Large intestine (tissue), 3 donors: ENCODE results near the gene FAM222B. TPM values are rescaled to one million over a fixed set of nuclear protein-coding genes. Genes with fewer than 3 reads are reported as not detected.

Experiments used
- DNase-seq, 2 donors: peaks; one replicate each; pipeline versions ENCODE4 v3.0.0 to v3.0.0-alpha.2; 2013
- H3K27ac ChIP-seq: one replicate; pipeline ENCODE4 v1.5.1; 2013; ENCODE audit warnings: low read length
- H3K27me3 ChIP-seq: 2 replicates; pipeline ENCODE4 v1.6.1; 2013; ENCODE audit warnings: low read length; ENCODE audit not compliant: control insufficient read depth, insufficient read depth
- H3K36me3 ChIP-seq: 2 replicates; pipeline ENCODE4 v1.6.1; 2013; ENCODE audit warnings: low read length; ENCODE audit not compliant: control insufficient read depth, insufficient read depth
- H3K4me1 ChIP-seq: one replicate; pipeline ENCODE4 v1.6.1; 2013; ENCODE audit warnings: low read length; ENCODE audit not compliant: control insufficient read depth, insufficient read depth
- H3K4me3 ChIP-seq: one replicate; pipeline ENCODE4 v1.5.1; 2013; ENCODE audit warnings: low read length
- H3K9me3 ChIP-seq: one replicate; pipeline ENCODE4 v1.6.1; 2013; ENCODE audit warnings: mild to moderate bottlenecking, low read depth, low read length, moderate library complexity; ENCODE audit not compliant: control insufficient read depth
- WGBS: methylation state at CpG from one replicate; pipeline ENCODE4 v1.1.5; 2013; ENCODE audit warnings: low lambda C conversion rate; ENCODE audit not compliant: insufficient coverage; 5-methylcytosine and 5-hydroxymethylcytosine counted together
- polyA plus RNA-seq: library from polyadenylated mRNA; unstranded; fragments of 120-200 nt; gene quantifications from one replicate; pipeline ENCODE4 v1.2.1, GENCODE V29; 2013

FAM222B gene
- polyA plus RNA-seq, 1 donor = 24.0 TPM

DNA sequence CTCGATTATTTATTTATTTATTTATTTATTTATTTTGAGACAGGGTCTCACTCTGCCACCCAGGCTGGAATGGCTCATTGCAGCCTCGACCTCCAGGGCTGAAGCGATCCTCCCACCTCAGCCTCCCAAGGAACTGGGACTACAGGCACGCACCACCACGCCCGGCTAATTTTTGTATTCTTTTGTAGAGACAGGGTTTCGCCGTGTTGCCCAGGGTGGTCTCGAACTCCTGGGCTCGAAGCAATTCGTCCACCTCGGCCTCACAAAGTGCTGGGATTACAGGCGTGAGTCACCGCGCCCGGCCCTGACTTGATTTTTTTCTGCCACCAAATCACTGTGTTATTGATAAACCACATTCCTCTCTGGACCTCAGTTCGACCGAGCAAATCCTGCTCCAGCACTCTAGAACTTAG, 123.6 kb downstream of the FAM222B start:
- Histone ChIP-seq H3K27me3 (peaks cover 7% of the 10 kb centered on the region), H3K27ac (peak overlapping the region; percentile 84), H3K9me3 (peaks cover 6% of the 10 kb centered on the region), H3K36me3 (peaks cover 49% of the 10 kb centered on the region), H3K4me3 (peak overlapping the region; percentile 88), H3K4me1 (peaks cover 39% of the 10 kb centered on the region)
- no peak for DNase-seq
- WGBS = 0% methylated on average over 1 of the region's 18 CpGs

DNA sequence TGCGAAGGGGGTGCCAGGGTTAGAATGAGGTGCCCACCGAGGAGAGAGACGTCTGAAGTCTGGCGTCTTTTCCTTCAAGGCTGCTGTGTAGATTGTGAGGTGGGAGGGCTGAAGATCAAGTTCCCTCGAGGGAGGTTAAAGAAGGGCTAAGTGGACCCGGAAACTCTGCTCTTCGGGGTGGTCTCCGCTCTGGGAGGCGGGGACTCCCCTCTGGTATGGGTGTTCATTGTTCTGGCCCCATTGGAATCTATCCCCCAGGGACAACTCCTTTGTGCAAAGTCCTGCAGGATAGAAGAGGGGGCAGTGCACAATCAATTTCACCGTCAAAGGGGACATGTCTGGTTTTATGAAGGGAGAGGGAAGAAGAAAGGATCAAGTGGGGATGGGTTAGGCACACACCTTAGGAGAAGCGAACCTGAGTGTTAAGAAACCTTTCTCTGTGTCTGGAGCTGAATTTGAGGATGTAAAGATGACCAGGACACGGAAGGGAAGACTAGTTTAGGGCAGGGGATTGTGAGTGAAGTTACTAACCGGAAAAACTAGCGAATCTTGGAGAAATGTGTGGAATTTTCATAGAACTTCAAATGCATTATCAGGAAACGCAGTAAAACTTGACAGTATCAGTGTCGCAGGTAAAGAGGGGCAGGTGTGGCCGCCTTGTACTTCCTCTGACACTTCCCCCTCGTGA, 124.1 kb downstream of the FAM222B start:
- peak in 1 of 2 donors; percentile 43 for DNase-seq
- H3K4me3 ChIP-seq = peak overlapping the region; percentile 73
- H3K4me1 ChIP-seq = peaks cover 39% of the 10 kb centered on the region
- WGBS = 46% methylated on average over 6 of the region's 18 CpGs
- peaks cover 46% of the 10 kb centered on the region for H3K36me3 ChIP-seq
- peaks cover 6% of the 10 kb centered on the region for H3K9me3 ChIP-seq
- peak overlapping the region; percentile 84 for H3K27ac ChIP-seq
- H3K27me3 ChIP-seq = peaks cover 7% of the 10 kb centered on the region

DNA sequence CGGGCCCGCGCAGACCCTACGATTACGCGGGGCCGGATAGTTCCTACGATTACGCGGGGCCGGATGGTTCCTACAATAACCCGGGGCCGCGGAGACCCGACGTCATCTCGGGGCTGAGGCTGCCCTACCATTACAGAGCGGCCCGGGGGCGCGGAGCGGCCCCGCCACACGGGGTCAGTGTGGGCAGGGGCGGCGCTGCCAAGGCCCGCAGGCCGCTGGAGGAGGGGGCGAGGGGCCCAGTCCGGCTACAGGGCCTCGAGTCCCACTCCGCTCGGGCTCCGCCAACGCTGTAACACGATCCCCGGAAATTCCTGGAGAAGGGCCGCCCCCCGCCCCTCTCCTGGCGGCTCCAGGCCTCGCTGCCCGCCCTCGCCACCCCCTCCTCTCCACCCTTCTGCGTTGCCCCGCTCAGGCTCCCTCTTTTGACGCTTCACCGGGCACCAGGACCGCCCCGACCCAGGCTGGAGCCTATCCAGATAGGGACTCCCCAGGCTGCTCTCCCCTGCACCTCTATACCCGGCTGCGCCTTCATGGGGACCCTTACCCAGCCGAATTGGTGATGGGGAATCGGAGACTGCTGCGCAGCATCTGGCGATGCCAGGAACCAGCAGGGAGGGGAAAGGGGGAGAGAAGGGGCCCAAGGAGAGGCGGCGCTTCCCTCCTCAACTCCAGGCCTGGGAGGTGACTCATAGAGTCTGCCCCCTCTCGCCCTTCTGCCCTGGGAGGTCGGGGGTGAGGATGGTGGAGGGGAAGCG, 124.8 kb downstream of the FAM222B start, which contains the start of gene RAB34:
RAB34 (minus strand) TSS at position 291 of the 755 bp plus-strand sequence. CDS start 602 bp downstream, outside the sequence.
- no CpG with 5 or more reads among the region's 60 CpGs for WGBS
- peaks cover 7% of the 10 kb centered on the region for H3K27me3 ChIP-seq
- peaks cover 41% of the 10 kb centered on the region for H3K36me3 ChIP-seq
- peak within 1 kb of the TSS; percentile 73 for H3K4me3 ChIP-seq
- peak; percentile 78 to 88 for DNase-seq
- peak within 1 kb of the TSS; percentile 84 for H3K27ac ChIP-seq
- peaks cover 33% of the 10 kb centered on the region for H3K4me1 ChIP-seq
- peaks cover 6% of the 10 kb centered on the region for H3K9me3 ChIP-seq

DNA sequence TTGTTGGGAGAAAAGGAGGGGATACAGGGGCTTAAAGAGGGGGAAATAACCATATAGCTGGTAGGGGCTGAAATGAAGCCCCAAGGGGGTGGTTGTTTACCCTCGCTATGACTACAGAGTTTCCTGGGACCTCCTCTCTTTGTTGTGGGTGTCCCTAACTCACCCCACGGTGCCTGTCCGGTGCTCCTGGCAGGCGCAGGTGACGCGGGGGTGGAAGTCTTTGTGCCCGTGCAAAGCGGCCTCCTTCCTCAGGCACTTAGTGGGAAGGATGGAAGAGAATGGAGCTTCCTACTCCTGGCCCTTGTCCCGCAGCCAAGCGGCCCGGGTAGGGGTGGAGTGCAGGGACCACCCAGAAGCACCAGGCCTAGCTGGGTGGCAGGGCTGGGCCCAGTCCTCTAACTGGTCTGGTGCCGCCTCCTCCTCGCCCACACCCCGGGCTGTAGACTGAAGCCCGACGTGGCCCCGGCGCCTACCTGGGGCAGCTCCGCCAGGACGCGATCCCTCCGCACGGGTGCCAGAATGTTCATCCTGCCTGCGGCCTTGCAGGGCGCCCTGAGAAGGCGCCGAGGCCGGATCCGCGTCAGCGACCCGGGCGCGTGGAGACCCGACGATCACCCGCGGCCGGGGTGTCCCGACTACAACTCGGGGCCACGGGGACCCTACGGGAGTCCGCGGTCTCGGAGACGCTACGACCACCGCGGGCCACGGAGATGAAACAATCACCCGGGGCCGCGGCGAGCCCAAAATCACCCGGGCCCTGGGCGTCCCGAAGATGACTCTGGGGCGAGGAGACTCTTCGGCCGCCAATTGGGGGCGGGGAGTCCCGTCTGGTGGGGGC, 125.6 kb downstream of the FAM222B start:
- peaks cover 30% of the 10 kb centered on the region for H3K4me1 ChIP-seq
- H3K9me3 ChIP-seq = peaks cover 9% of the 10 kb centered on the region
- H3K4me3 ChIP-seq = peak overlapping the region; percentile 73
- no CpG with 5 or more reads among the region's 63 CpGs for WGBS
- peaks cover 7% of the 10 kb centered on the region for H3K27me3 ChIP-seq
- H3K27ac ChIP-seq = peak overlapping the region; percentile 60
- peaks cover 35% of the 10 kb centered on the region for H3K36me3 ChIP-seq
- peak in 1 of 2 donors; percentile 65 for DNase-seq

DNA sequence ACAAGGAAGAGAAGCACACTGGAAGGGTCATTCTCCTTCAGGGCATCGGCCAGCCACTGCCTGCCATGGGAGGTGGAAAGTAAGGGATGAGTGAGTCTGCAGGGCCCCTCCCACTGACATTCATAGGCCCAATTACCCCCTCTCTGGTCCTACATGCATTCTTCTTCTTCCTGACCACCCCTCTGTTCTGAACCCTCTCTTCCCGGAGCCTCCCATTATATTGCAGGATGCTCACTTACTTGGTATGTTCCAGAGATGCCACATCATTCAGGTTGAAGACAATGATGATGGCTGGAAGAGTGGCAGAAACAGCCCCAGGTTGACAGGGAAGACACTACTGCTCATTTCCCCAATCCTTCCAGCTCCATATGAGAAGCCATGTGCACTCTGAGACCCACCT, 127.4 kb downstream of the FAM222B start:
- no peak overlapping the region for H3K27ac ChIP-seq
- H3K27me3 ChIP-seq = peaks cover 7% of the 10 kb centered on the region
- peaks cover 34% of the 10 kb centered on the region for H3K4me1 ChIP-seq
- H3K9me3 ChIP-seq = peaks cover 12% of the 10 kb centered on the region
- peaks cover 24% of the 10 kb centered on the region for H3K36me3 ChIP-seq
- H3K4me3 ChIP-seq = no peak overlapping the region
- no peak for DNase-seq
- no CpG with 5 or more reads among the region's 2 CpGs for WGBS

DNA sequence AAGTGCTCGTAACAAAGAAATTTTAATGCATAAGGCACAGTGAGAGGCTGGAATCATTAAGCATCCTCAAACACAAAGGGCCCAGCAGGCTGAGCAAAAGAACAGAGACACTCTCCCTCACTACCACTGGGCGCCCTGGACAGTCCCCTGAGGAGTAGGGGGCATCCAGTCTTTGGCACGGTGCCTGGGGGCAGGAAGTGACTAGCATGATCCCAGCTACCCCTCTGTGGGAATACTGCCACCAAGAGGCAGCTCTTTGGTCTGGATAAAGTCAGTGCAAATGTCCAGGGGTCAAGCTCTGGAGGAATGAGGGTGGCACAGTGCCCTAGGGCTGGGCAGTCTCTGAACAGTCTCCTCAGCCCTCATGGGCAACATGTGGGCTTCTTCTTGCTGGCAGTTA, 128.3 kb downstream of the FAM222B start:
- H3K27ac ChIP-seq = no peak overlapping the region
- no CpG with 5 or more reads among the region's 3 CpGs for WGBS
- H3K9me3 ChIP-seq = peaks cover 12% of the 10 kb centered on the region
- H3K27me3 ChIP-seq = peaks cover 7% of the 10 kb centered on the region
- H3K4me1 ChIP-seq = peaks cover 41% of the 10 kb centered on the region
- peaks cover 24% of the 10 kb centered on the region for H3K36me3 ChIP-seq
- no peak for DNase-seq
- H3K4me3 ChIP-seq = no peak overlapping the region

DNA sequence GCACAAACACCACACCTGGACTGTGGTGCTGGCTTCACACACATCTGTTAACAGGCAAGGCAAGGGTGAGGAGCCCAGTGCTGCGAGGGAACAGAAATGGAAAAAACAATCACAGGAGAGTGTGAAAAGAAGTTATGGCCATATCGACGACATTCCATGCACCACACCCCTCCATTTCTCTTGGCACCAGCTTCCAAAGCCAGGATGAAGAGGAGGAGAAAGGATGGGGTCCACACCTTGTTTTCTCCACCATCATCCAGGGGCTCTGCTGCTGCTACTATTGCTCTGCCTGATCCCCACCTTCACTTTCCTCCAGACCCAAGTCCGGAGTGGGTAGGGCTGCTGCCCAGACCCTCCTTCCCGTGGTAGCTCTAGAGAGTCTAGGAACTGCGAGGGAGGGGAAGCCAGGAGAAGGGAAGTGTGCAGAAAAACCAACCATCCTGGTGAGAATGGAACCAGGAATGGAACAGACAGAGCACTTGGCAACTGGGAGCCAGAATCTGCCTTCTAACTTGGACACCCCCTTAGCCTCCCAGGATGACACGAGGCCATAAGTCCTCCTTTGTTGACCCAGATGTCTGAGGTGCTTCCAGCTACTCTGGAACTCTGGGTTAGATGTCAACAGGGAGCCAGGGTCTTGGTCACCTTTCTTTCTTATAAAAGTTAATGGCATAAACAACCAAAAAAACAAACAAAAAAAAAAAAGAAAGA, 129.7 kb downstream of the FAM222B start:
- Histone ChIP-seq H3K4me3 (no peak overlapping the region), H3K27ac (no peak overlapping the region), H3K4me1 (peaks cover 28% of the 10 kb centered on the region), H3K27me3 (peaks cover 7% of the 10 kb centered on the region), H3K9me3 (peaks cover 12% of the 10 kb centered on the region), H3K36me3 (peaks cover 24% of the 10 kb centered on the region)
- no CpG with 5 or more reads among the region's 7 CpGs for WGBS
- no peak for DNase-seq

DNA sequence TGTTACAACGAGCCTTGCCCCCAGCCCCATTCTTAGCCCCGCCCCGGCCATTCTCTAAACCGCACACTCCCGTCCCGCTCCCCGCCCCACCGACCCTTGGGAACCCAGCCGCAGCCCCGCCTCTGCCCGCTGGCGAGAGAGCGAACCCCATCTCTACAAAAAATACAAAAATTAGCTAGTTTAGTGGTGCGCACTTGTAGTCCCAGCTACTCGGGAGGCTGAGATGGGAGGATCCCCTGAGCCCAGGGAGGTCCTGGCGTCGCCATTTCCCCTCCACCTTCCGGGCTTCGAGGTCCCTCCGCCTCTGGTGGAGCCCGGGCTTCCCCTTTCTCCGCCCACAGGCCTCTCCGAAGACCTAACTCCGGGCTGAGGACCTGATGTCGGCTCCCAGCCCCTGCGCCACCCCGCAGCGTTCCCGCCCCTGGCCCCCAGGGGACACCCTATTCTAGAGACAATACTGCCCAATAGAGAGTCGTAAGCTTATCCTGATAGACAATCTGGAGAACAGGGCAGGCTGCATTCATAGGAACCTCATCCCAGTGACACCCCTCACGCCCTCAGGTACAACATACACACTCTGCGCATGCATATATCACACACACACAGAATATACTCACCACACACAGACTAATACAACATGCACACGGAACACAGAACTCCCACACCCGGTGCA, 130.4 kb downstream of the FAM222B start:
- Histone ChIP-seq H3K36me3 (peaks cover 24% of the 10 kb centered on the region), H3K4me3 (peak overlapping the region; percentile 58), H3K9me3 (peaks cover 10% of the 10 kb centered on the region), H3K4me1 (peaks cover 27% of the 10 kb centered on the region), H3K27ac (peak overlapping the region; percentile 99), H3K27me3 (peaks cover 4% of the 10 kb centered on the region)
- DNase-seq = no peak
- no CpG with 5 or more reads among the region's 34 CpGs for WGBS

DNA sequence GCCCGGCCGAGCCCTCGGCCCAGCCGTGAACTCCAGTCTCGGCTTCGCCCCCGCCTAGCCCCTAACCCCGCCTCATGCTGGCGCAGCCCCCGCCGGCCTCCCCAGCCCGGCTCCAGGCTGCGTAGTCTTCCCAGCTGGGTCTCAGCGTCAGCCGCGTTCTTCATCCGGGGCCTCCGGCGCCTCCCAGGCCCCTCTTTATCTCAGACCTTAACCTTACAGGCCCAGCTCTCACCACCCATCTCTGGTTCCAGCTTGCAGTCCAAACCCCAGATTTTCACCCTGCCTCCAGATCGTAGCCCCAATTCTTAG, 130.9 kb downstream of the FAM222B start, which contains the start of gene PROCA1:
PROCA1 (minus strand) TSS at position 166 of the 309 bp plus-strand sequence. CDS start 228 bp downstream, outside the sequence.
- Histone ChIP-seq H3K27ac (peak within 1 kb of the TSS; percentile 99), H3K4me3 (peak within 1 kb of the TSS; percentile 58), H3K27me3 (no peaks in the 10 kb centered on the region), H3K4me1 (peaks cover 25% of the 10 kb centered on the region), H3K9me3 (peaks cover 7% of the 10 kb centered on the region), H3K36me3 (peaks cover 24% of the 10 kb centered on the region)
- no peak for DNase-seq
- no CpG with 5 or more reads among the region's 20 CpGs for WGBS
